ENCODE results near the gene JMJD6.
"Not testable (repeated sequence)": the region's sequence is repeated elsewhere in the genome, so short reads cannot be mapped to it uniquely, and the experiment has no call there.

JMJD6 gene

DNA sequence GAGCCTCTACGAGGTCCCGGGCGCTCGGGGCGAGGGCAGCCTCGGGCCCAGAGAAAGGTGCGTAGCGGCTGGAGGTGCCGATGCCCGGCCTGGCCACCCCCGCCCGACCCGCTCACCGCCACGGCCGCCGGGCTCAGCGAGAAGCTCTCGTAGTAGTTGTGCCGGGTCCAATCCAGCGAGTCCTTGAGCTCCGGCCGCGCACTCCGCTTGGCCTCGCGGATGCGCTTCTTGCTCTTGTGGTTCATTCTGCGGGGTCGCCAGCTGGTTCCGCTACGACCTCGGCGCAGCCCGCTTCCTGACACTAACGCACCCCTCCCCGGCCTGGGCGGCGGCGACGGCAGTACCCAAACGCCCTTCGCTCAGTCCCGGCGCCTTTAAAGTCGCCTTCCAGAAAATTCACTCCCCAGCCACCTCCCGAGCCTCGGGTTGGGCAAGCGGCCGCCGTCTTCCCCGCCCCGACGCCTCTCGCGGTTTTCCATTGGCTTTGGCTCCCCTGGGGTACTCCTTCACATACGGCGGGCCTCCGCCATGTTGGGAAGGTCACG, at the start of gene JMJD6:
JMJD6 (minus strand) TSS at position 376 of the 545 bp plus-strand sequence; CDS start at position 245, 131 bp downstream.
- peak; percentile 94 to 98 for DNase-seq

DNA sequence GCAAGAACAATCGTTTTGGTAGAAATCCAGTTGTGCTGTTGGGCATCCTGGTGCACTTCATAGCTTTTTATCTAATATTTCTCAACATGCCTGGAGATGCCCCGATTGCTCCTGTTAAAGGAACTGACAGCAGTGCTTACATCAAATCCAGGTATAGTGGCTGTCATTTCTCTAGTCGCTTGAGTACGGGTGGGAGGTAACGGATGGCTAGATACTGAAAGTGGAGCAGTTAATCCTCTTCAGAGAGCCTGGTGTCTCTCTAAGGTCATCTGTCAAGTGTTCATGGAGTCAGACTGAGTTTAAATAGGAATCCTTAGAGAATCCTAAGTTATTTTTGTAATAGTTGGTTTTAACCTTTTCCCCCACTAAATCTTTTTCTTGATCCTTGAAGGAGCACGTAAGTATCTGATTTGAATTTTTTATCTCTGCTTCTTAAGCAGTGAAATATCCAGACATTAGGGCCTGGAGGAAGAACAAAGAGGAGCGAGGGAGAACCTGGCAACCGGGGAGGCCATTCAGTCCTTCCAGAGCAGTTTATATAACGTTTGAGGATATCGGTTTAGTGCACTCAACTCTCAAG, 48.7 kb upstream of the JMJD6 start:
- DNase-seq, result no peak

DNA sequence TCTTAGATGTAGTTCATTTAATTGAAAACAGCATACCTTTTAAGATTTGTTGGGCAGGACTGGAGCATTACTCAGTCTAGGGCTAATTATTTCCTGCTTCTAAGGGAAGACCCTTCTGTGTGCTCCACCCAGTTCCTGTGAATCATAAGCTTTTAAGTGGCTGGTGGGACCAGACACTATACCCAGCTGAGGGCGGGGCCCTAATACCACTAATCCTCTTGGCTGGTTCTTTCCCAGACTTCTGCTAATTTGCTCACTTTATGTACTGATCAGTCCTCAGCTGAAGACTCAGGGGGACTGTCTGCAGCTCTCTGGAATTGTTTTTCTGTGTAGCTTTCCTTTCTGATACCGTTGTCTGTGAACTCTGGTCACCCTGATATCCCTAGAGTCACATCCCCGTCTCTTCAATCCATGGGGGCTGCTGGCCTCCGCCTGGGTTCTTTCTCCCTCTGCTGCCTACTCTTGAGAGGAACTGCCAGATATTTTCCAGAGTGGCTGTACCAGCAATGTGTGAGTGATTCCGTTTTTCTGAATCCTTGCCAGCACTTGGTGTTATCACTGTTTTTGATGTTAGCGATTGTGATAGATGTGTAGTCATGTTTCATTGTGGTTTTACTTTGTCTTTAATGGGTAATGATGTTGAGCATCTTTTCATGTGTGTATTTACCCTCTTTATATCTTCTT, 46.6 kb upstream of the JMJD6 start:
- no peak for DNase-seq

DNA sequence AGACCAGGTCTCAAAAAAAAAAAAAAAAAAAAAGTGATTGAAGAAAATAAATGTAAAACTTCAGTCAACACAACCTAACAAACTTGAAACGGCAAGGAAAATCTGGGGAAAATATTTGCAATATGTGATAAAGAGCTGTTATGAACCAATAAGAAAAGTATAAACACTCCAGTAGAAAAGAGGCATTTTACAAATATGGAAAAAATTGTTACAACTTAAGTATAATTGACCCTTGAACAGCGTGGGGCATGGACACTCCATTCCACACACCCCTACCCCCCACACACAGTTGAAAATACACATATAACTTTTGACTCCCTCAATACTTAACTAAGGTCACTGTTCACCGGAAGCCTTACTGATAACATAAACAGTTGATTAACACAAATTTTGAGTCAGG, 32.2 kb upstream of the JMJD6 start:
- DNase-seq, result no peak

DNA sequence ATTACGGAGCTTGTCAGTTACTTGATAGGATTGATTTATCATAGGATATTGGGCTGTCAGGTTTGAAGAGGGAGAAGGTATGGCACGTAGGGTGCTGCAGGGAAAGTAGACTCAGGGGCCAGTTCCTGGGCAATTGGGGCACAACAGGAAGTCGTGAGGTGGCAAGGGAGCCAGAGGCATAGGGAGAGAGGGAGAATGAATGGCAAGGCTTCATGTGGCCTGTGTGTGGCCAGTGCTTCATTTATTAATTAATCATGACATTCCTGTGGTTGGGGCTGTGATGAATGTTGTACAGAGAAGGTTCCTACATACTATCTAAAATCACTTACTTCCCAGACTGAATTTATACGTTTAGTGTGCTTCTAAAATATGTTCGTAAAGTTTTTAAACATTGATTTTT, 30.9 kb upstream of the JMJD6 start:
- DNase-seq, result no peak

DNA sequence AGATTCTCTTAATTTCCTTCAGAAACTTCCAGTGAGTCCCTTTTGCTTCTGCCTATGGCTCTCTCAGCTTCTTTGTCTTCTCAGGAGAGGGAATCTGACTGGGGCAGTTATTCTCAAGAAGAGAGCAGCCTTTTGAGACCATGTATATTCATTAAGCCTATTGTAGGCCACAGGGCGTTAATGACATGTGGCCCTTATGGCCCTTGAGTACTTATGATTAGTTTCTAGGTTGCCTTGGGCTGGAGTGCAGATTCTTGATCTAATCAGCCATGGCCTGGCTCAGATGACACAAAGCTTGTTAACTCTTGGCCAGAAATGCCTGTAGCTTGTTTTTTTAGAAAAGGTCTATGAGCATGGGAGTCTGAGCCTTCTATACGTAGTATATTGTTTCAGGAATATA, 28.9 kb upstream of the JMJD6 start:
- no peak for DNase-seq

DNA sequence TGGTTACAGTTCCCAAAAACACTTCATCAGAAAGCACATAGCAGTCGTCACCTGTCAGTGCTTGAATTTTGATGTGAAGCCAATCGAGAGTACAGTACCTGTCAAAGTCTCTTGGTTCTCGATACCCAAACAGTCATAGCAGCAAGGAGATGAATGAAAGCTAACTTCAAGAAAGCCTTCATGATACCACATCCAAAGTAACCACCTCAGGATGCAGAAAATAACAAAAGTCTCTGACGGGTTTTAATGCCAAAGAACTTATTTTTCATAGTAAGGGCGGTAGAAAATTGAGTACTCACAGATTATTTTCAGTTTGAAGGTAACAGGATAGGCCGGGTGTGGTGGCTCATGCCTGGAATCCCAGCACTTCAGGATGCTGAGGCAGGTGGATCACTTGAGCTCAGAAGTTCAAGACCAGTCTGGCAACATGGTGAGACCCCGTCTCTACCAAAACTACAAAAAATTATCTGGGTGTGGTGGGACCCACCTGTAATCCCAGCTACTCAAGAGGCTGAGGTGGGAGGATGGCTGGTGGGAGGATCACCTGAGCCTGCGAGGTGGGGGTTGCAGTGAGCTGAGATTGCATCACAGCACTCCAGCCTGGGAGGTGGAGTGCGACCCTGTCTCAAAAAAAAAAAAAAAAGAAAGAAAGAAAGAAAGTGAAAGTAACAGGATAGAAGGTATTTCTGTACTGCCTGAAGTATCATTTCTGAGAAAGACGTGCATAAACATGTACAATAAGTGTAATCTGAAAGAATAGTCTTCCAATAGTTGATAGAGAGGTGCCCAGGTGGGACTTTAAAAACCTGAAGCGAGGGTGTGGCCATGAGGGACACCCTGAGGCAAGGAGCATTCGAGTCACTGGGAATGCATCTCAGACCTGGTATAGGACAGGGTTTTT, 26.9 kb upstream of the JMJD6 start:
- no peak for DNase-seq

DNA sequence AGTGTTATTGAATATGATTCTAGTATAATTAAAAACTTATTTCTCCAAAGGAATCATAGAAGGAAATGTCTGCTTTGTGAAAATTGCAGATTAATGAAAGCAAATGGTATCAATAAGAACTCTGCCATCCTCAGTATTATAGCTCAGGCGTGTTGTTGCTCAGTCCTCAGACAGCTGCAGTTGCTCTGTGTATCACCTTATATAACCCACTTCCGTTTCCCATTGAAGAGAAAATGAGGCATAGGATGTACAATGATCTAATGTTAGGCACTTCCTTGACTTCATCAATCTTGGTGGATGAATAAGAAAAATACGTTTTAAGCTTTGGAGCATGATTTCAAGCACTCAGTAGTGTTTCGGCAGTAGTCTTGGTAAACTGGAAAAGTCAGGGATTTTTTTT, 25.6 kb upstream of the JMJD6 start:
- no peak for DNase-seq

DNA sequence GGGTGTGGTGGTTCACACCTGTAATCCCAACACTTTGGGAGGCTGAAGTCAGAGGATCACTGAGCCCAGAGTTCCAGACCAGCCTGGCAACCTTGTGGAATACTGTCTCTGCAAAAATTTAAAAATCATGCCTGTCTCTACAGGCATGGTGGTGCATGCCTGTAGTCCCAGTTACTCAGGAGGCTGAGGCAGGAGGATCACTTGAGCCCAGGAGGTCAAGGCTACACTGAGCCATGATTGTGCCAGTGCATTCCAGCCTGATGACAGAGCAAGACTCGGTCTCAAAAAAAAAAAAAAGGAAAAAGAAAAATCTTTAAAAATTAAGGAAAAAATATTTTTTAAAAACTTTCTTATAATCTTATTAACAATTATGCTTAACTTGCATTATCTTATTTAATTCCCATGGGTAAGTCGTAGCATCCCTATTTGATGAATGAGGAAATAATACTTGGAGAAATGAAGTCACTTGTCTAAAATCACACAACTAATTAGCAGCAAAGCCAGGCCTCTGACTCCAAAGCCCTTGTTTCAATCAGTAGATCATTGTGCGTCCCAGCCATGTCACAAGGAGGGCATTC, 25.1 kb upstream of the JMJD6 start:
- DNase-seq, result no peak

DNA sequence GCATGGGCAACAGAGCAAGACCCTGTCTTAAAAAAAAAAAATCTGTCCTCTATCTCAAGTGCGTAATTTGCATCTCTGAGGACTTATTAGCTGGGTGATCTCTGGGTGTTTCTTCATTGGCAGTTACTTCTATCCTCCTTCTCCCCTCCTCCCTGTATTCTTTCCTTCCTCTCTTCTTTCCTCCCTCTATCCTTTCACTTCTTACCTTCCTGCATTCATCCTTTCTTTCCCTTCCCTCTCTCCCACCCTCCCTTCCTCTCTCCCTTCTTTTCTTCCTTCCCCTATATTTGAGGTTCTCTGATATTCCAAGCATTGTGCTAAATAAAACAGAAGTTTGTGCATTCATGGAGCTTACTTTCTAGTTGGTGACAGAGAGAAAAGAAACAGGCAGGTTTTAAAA, 22.3 kb upstream of the JMJD6 start:
- no peak for DNase-seq

DNA sequence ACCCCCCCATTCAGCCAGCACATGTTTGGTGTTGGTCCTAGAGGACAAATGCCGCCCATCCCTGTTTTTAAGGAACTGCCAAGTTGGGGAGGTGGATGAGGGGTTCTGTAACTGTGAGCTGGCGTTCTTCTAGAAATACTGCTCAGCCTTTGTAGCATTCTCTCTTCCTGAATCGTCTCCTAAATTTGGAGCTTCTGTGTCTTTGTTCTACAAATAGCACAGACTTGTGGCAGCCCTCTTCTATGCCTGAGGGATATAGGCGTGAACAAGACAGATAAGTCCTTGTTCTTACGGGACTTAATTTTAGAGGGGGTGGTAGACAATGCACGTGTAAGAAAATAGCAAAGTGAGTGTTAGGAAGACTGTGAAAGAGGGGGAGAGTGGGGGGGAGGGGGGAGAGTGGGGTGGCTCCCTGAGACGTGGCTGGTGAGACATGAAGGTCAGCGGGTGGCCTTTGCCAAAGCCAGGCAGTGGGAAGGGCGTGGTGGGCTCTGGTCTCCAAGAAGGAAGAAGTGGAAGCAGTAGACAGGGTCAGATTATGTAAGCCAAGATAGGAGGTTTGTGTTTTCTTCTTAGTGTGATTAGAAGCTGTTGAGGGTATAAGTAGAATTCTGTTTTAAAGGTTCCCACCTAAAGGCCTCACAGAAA, 21.4 kb upstream of the JMJD6 start:
- no peak for DNase-seq

DNA sequence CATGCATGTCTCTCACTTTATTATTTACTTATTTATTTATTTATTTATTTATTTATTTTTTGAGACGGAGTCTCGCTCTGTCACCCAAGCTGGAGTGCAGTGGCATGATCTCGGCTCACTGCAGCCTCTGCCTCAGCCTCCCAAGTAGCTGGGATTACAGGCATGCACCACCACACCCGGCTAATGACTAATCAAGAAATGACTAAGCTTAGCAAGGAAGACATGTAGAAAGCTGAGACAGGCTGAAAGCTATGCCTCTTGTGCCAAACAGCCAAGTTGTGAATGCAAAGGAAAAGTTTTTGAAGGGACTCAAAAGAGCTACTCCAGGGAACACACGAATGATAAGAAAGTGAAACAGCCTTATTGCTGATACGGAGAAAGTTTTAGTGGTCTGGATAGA, 19.4 kb upstream of the JMJD6 start:
- not testable (repeated sequence) for DNase-seq

DNA sequence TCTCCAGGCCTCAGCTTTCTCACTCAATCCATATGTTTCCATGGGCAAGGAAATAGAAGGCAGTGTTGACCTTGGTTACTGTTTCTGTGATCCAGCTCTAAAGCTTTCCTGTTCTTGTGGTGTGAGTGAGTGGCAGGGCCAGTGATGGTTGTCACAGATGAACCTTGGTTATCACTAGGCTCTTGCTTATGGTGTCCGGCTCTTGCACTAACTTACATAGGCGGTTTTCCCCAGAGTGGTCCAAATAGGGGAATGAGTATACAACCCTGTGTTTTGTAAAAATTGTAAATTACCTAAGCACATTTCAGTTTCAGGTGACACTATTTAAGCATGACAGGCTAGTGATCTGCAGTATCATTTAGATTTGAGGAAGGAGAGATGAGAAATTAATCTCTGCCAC, 18.3 kb upstream of the JMJD6 start:
- no peak for DNase-seq

DNA sequence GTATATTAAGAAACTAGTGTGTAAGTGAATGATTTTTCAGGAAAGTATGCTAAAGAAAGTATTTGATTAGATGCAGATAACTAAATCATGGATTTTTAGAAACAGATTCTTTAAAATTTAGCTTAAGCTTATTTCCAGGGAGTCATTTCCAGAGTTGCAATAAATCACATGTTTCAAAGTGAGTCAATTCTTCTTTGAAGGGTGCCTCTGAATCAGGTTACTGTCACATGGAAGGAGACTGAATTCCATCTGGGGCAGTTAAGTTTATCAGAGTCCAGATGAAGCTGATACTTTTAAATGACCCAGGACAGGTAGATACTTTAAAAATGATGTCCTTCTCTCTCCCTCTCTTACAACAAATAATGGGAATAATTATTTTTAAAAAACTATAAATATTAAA, 16.6 kb upstream of the JMJD6 start:
- DNase-seq, result no peak

DNA sequence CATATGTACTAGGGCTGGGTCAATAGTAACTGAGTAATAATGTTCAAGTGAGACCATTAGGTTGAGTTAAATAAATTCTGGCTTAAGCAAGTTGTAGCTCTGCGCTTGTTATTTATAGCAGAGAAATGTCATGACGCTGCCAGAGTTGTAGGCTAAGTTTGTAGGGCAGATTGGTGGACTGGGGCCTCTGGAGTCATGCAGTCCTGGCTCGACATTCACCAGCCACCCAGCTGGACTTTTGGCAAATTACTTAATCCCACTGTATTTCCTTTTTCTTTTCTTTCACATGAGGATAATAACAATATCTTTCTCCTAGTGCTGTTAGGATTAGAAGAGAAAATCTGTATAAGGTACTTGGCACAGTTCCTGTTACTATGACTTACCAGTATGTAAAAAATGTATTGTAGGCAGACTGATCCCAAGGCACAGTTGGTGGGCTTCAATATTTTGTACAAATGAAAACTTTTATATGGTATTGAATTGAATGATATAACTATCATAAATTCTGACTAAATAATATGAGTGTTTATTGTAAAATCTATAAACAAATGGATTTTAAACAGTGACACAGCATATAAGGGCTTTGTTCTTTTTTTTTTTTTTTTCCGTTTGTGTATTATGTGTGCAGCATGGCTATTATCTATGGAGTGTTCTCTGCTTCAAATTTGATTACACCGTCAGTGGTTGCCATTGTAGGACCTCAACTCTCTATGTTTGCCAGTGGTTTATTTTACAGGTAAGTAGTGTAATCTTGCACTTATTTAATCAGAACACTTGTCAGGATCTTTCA, 14.1 kb upstream of the JMJD6 start:
- no peak for DNase-seq

DNA sequence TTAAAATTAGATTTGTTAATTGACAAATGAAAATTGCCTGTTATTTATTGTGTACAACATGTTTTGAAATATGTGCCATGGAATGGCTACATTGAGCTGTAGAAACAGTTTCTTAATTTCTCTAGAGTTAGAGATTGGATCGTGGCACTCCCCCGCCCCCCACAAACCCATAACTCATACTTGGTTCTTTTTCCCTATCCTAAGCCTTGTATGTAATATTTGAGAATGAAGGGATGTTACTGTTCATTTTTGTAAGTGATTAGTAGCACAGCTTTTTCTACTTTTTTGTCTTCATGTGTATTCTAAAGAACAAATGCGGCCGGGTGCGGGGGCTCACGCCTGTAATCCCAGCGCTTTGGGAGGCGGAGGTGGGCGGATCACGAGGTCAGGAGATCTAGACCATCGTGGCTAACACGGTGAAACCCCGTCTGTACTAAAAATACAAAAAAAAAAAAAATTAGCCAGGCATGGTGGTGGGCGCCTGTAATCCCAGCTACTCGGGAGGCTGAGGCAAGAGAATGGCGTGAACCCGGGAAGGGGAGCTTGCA, 13.2 kb upstream of the JMJD6 start:
- DNase-seq, result not testable (repeated sequence)

DNA sequence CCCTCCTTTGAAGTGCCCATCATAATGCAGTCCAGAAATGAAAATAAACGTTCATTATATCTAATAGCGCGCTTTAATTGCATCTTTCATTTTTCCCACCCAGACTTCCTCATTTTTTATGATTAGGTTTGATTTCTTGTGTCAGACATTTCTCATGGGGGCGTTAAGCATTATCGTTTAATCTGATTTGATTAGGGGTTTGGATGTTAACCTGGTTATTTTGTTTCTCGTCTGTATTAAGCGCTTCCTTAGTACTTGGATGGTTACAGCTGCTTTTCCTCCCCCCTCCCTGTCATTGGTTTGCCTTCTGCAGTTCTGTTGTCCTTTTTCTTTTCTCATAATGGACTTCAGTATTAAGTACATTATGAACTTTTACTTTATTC, 12.1 kb upstream of the JMJD6 start:
- no peak for DNase-seq

DNA sequence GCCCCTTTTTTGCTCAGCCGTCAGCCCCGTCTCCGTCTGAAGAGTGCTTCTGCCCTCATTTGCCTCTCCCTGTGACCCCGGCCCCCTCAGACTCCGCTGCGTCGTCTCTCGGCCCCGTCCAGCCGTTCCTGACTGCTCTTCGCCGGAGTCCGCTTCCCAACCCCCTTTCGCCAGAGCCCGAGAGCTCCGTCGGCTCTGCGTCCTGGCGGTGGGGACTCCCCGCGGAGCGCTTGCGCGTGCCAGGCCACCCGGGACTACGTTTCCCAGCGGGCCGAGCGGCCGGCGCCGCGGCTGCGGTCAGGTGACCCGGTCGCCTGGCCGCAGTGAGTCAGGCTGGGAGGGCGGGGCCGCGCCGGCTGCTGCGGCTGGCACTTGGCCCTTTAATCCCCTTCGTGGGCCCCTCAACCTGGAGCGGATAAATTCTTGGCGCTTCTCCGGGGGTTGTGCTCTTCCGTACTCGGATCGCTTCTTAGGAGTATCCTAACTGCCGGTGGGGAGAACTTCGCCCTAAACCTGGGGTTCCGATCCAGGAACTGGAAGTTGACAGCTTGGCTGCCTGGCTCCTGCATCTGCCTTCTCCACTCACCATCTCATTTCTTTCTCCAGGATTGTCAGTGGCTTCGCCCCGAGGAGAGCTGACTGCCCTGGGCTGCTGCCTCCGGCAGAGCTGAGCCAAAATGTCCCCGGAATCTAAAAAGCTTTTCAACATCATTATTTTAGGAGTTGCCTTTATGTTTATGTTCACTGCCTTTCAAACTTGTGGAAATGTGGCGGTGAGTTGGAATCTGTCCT, 11.5 kb upstream of the JMJD6 start, which contains the start of gene MFSD11:
MFSD11 (plus strand) TSS at position 444 of the 792 bp plus-strand sequence; CDS start at position 678, 234 bp downstream.
- DNase-seq, result peak in 1 of 2 experiments; percentile 96

DNA sequence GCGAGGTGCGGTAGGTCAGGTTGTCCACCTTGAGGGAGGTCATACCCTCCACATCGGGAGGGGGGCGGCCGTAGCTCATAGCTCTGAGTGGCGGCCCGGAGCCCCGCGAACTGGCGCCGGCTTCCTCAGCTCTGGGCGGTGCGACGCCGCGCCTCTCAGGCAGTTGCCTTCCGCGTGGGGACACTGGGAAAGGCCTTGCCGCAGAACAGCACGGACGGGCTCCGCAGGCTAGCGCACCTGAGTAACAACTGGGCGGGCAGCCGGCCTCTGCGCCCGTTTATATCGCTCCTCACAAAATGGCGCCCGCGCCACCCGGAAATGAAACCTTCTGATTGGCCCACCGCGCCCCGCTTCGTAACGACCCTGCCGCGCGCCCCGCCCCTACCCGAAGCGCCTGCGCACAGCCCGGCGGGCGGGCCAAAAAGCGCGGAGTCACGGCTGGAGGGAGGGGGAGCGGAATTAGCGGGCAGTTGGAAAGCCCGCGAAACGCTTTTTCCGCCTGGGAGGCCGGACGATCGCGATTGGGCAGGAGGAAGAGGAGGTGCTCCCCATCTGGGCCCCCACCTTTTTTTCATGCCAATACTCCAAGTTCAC, 10.8 kb upstream of the JMJD6 start, which contains the start of gene SRSF2:
SRSF2 (minus strand) TSS at position 250 of the 594 bp plus-strand sequence; CDS start at position 79, 171 bp downstream.
- peak; percentile 97 to 99 for DNase-seq

Data from NCI-H526 (cell line).